Skin epidermis (tissue), 12 donors: Measurements from ENCODE around the gene TAOK1.
"Not testable (repeated sequence)": the region's sequence is repeated elsewhere in the genome, so short reads cannot be mapped to it uniquely, and the experiment has no call there.

Experiments
- H3K27ac ChIP-seq, 21 experiments: fragments of 200-600 bp; sonication (generic) in 11 of 21; one replicate each; pipeline ENCODE4 v1.5.0; 2020; ENCODE audit warnings: mild to moderate bottlenecking in 3 of 21, inconsistent platforms in 2 of 21, moderate library complexity in 2 of 21
- H3K4me3 ChIP-seq, 7 experiments: fragments of 200-600 bp; sonication (generic) in 2 of 7; one replicate each; pipeline ENCODE4 v1.5.0; 2020; ENCODE audit warnings: inconsistent platforms in 2 of 7, mild to moderate bottlenecking in 2 of 7, moderate library complexity in 1 of 7

Gene TAOK1

GRCh38 chr17:29434550-29434949, 44.4 kb downstream of the TAOK1 start:
- no peak overlapping the region for H3K4me3 ChIP-seq
- no peak overlapping the region for H3K27ac ChIP-seq

DNA sequence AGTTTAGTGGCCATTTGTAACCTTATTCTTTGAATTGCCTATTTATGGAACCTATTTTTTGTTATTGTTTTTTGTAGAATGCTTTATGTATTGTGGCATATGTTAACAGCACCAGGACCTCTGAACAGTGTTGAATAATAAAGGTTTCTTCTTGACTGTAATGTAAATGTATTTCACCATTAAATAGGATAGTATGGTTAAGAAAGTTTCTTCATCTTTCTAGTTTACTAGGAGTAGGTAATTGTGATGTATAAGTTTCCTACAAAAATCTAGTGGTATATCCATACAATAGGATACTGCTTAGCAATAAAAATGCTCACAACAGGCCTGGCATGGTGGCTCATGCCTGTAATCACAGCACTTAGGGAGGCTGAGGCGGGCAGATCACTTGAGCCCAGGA, 52.3 kb downstream of the TAOK1 start:
- no peak overlapping the region for H3K4me3 ChIP-seq
- H3K27ac ChIP-seq, result no peak overlapping the region

- Histone ChIP-seq H3K4me3 (no peak overlapping the region), H3K27ac (no peak overlapping the region)
Measured at GRCh38 chr17:29443041-29443739, 53.0 kb downstream of the TAOK1 start.

GRCh38 chr17:29444589-29444988, 54.4 kb downstream of the TAOK1 start:
- no peak overlapping the region for H3K4me3 ChIP-seq
- H3K27ac ChIP-seq, result no peak overlapping the region

- no peak overlapping the region for H3K4me3 ChIP-seq
- no peak overlapping the region for H3K27ac ChIP-seq
Measured at GRCh38 chr17:29445844-29446243, 55.7 kb downstream of the TAOK1 start.

DNA sequence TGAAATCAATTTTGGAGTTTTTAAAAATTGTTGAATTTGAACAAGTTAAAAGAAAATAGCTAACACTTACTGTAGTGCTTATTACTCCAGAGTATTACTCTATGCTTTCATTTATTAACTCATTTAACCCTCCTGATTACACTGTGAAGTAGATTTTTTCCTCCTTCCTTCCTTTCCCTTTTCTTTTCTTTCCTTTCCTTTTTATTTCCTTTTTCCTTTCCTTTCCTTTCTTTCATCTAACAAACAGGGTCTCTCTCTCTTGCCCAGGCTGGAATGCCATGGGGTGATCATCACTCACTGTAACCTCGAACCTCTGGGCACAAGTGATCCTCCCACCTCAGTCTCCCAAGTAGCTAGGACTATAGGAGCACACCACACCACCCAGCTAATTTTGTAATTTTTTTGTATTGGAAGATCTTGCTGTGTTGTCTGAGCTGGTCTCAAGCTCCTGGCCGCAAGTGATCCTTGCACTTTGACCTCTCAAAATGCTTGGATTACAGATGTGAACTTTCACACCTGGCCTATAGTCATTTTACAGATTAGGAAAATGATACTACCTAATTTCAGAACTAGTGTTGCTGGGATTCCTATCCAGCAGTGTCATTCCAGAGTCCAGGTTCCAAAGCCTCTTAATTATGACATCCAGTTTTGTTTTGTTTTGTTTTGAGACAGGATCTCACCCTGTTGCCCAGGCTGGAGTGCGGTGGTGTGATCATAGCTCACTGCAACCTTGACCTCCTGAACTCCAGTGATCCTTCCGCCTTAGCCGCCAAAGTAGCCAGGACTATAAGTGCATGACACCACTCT, 59.9 kb downstream of the TAOK1 start:
- Histone ChIP-seq H3K27ac (no peak overlapping the region), H3K4me3 (no peak overlapping the region)

DNA sequence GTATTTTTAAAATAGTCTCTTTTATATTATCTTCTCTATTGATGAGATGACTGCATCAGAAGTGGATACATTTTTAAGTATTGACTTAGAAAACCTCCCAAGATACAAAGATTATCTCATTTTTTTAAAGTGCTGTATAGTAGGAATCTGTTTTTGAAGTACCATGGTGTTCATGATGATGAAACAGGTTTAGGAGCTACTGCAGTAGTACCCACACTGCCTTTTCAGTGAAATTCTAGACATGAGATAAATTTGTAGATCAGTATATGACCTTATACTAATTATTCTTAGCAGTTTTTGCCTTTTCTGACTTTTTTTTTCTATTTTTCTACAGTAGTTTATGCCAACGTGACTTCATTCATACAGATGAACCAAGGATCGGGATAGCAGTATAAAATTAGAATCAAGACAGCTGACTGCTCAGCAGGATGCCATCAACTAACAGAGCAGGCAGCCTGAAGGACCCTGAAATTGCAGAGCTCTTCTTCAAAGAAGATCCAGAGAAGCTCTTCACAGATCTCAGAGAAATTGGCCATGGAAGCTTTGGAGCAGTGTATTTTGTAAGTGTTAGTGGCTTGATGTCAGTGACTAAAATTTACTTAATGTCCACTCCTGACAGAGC, 61.1 kb downstream of the TAOK1 start:
- no peak overlapping the region for H3K4me3 ChIP-seq
- H3K27ac ChIP-seq, result no peak overlapping the region

GRCh38 chr17:29458066-29458465, 67.9 kb downstream of the TAOK1 start:
- no peak overlapping the region for H3K27ac ChIP-seq
- no peak overlapping the region for H3K4me3 ChIP-seq

- H3K27ac ChIP-seq, result no peak overlapping the region
Measured at GRCh38 chr17:29461483-29462206, 71.5 kb downstream of the TAOK1 start.

GRCh38 chr17:29469276-29469675, 79.1 kb downstream of the TAOK1 start:
- H3K27ac ChIP-seq, result no peak overlapping the region
- H3K4me3 ChIP-seq, result no peak overlapping the region

More at GRCh38 chr17:29461483-29462206, 71.5 kb downstream of the TAOK1 start:
- H3K4me3 ChIP-seq, result no peak overlapping the region

- not testable (repeated sequence) for H3K27ac ChIP-seq, H3K4me3 ChIP-seq
Measured at GRCh38 chr17:29473437-29473836, 83.3 kb downstream of the TAOK1 start.

GRCh38 chr17:29474297-29474696, 84.1 kb downstream of the TAOK1 start:
- H3K27ac ChIP-seq, result no peak overlapping the region

DNA sequence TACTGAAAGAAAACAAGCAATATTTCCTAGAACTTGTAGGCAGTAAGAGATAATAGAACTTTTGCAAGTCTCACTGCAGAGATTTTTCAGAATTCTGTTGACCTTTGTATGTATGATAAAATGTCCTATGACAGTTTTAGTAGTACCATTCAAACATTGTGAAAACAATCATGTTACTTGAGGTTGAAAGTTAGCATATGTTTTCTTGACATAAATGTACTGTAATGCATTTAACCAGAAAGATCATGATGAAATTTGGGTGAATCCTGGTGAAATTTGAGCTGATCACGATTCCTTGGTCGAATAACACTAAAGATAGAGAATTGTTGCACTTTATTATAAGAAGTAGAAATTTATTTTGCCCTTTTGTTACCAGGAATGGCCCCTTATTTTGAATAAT, 85.7 kb downstream of the TAOK1 start:
- Histone ChIP-seq H3K27ac (no peak overlapping the region), H3K4me3 (no peak overlapping the region)

More at GRCh38 chr17:29474297-29474696, 84.1 kb downstream of the TAOK1 start:
- H3K4me3 ChIP-seq, result no peak overlapping the region

DNA sequence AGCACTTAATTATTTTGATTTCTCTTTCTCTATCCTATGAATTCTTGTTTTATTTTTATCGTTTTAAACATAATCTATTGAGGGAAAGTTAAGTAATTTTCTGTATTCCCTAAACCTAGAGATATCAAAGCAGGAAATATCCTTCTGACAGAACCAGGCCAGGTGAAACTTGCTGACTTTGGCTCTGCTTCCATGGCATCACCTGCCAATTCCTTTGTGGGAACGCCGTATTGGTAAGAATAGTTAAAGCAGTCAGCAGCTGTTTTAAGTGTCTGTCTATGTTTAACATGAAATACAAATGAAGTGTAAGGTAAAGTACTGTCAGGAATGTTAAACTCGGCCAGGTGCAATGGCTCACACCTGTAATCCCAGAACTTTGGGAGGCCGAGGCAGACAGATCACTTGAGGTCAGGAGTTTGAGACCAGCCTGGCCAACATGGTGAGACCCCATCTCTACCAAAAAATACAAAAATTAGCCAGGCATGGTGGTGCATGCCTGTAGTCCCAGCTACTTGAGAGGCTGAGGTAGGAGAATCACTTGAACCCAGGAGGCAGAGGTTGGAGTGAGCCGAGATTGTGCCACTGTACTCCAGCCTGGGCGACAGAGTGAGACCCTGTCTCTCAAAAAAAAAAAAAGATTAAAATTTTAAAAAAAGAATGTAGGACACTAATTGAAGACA, 90.2 kb downstream of the TAOK1 start:
- H3K27ac ChIP-seq, H3K4me3 ChIP-seq: not testable (repeated sequence)

GRCh38 chr17:29483503-29483902, 93.3 kb downstream of the TAOK1 start:
- H3K27ac ChIP-seq, result no peak overlapping the region
- H3K4me3 ChIP-seq, result no peak overlapping the region

- no peak overlapping the region for H3K27ac ChIP-seq
Measured at GRCh38 chr17:29495011-29495410, 104.8 kb downstream of the TAOK1 start.

GRCh38 chr17:29504711-29505110, 114.5 kb downstream of the TAOK1 start:
- Histone ChIP-seq H3K27ac (no peak overlapping the region), H3K4me3 (no peak overlapping the region)

More at GRCh38 chr17:29495011-29495410, 104.8 kb downstream of the TAOK1 start:
- no peak overlapping the region for H3K4me3 ChIP-seq

DNA sequence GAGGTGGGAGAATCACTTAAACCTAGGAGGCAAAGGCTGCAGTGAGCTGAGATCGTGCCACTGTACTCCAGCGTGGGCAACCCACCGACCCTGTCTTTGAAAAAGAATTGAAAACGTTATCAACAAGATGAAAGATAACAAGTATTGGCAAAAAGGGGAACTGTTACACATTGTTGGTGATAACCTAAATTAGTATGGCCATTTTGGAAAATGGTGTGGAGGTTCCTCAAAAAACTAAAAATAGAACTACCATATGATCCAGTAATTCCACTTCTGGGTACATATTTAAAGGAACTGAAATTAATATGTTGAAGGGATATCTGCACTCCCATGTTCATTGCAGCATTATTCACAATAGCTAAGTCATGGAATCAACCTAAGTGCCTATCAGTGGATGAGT, 115.7 kb downstream of the TAOK1 start:
- Histone ChIP-seq H3K4me3 (no peak overlapping the region), H3K27ac (no peak overlapping the region)

DNA sequence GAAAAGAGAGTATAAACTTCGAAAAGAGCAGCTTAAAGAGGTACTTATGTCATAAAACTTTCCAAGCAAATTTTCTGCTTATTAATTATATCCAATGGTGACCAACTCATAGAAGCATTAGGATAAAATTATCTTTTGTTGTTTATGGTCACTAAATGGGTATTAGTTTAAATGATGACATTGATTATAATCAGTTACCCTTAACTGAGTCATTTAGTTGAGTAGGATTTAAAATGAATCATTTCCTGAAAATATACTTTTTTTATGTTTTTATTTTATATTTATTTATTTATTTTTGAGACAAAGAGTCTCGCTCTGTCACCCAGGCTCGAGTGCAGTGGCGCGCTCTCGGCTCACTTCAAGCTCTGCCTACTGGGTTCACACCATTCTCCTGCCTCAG, 120.8 kb downstream of the TAOK1 start:
- Histone ChIP-seq H3K4me3 (no peak overlapping the region), H3K27ac (no peak overlapping the region)

GRCh38 chr17:29514792-29515191, 124.6 kb downstream of the TAOK1 start:
- Histone ChIP-seq H3K4me3 (no peak overlapping the region), H3K27ac (no peak overlapping the region)
